IMR-90 (cell line): ENCODE data around the gene SLC9A5. TPM values are rescaled to one million over a fixed set of nuclear protein-coding genes. Genes with fewer than 3 reads are reported as not detected.

Experiments used
- ATAC-seq: fragments of 200-7000 bp; cut with Tn5 transposase; 2 replicates; pipeline ENCODE4 v1.9.1; 2020; ENCODE audit warnings: low read depth, mild to moderate bottlenecking, moderate library complexity
- BruUV-seq: library from RNA; stranded (reverse); fragments of 400-500 nt; replicated peaks from 2 replicates; lab custom pipeline; 2021; lab: Mats Ljungman, UMichigan
- CTCF ChIA-PET: fragments of 300-600 bp; formaldehyde crosslinking; extraction: SDS; loops from one replicate; lab custom pipeline; 2021; ENCODE audit warnings: antibody characterized with exemption; lab: Yijun Ruan, JAX
- POLR2A ChIA-PET: fragments of 300-600 bp; sonication (Branson Sonifier 250); formaldehyde crosslinking; loops from one replicate; lab custom pipeline; 2022; ENCODE audit warnings: antibody characterized with exemption; ENCODE audit not compliant: unreplicated experiment; lab: Charles Lee
- DNase-seq: peaks from one replicate; pipeline ENCODE4 v3.0.0; 2013
- H2AFZ ChIP-seq: replicated peaks from 2 replicates; pipeline ENCODE3; 2013; ENCODE audit warnings: low read length, mild to moderate bottlenecking; ENCODE audit not compliant: poor library complexity
- H2AK5ac ChIP-seq: 2 replicates; pipeline ENCODE4 v1.6.1; 2013; ENCODE audit warnings: low read depth, low read length, inconsistent platforms
- H2AK9ac ChIP-seq: replicated peaks from 2 replicates; pipeline ENCODE3; 2013; ENCODE audit warnings: mild to moderate bottlenecking, low read depth, low read length, moderate library complexity; ENCODE audit not compliant: poor library complexity
- H2BK120ac ChIP-seq: 2 replicates; pipeline ENCODE4 v1.6.1; 2013; ENCODE audit warnings: low read depth, low read length, inconsistent platforms
- H2BK15ac ChIP-seq: 3 replicates; pipeline ENCODE4 v1.6.1; 2013; ENCODE audit warnings: low read depth, low read length, inconsistent platforms
- H2BK20ac ChIP-seq: 2 replicates; pipeline ENCODE4 v1.6.1; 2013; ENCODE audit warnings: low read depth, mild to moderate bottlenecking, inconsistent platforms, low read length, moderate library complexity
- H2BK5ac ChIP-seq: 2 replicates; pipeline ENCODE4 v1.6.1; 2013; ENCODE audit warnings: mild to moderate bottlenecking, low read depth, low read length, inconsistent platforms; ENCODE audit not compliant: poor library complexity, severe bottlenecking
- H3K14ac ChIP-seq: replicated peaks from 2 replicates; pipeline ENCODE4 v1.6.1; 2013; ENCODE audit warnings: low read depth, low read length, inconsistent platforms
- H3K18ac ChIP-seq: 2 replicates; pipeline ENCODE4 v1.6.1; 2013; ENCODE audit warnings: low read depth, low read length, control low read depth
- H3K23ac ChIP-seq: 2 replicates; pipeline ENCODE4 v1.6.1; 2013; ENCODE audit warnings: low read depth, low read length, inconsistent platforms
- H3K27ac ChIP-seq: 2 replicates; pipeline ENCODE4 v1.5.1; 2013; ENCODE audit warnings: mild to moderate bottlenecking, control low read depth, low read length; ENCODE audit not compliant: insufficient read depth
- H3K27me3 ChIP-seq: 2 replicates; pipeline ENCODE4 v1.6.1; 2013; ENCODE audit warnings: low read length; ENCODE audit not compliant: control insufficient read depth, insufficient read depth
- H3K36me3 ChIP-seq: 2 replicates; pipeline ENCODE4 v1.6.1; 2013; ENCODE audit warnings: low read length, mixed read lengths; ENCODE audit not compliant: control insufficient read depth, insufficient read depth
- H3K4ac ChIP-seq: 2 replicates; pipeline ENCODE4 v1.6.1; 2013; ENCODE audit warnings: low read depth, low read length, inconsistent platforms
- H3K4me1 ChIP-seq: 2 replicates; pipeline ENCODE4 v1.6.1; 2013; ENCODE audit warnings: low read length, mixed read lengths; ENCODE audit not compliant: control insufficient read depth, insufficient read depth
- H3K4me2 ChIP-seq: 2 replicates; pipeline ENCODE4 v1.6.1; 2013; ENCODE audit warnings: low read depth, mild to moderate bottlenecking, control low read depth, low read length, moderate library complexity
- H3K4me3 ChIP-seq: 2 replicates; pipeline ENCODE4 v1.5.1; 2013; ENCODE audit warnings: low read depth, mild to moderate bottlenecking, control low read depth, low read length, moderate library complexity; ENCODE audit not compliant: insufficient read depth
- H3K56ac ChIP-seq: 2 replicates; pipeline ENCODE4 v1.6.1; 2013; ENCODE audit warnings: low read length, inconsistent platforms; ENCODE audit not compliant: insufficient read depth; ENCODE audit errors: extremely low read depth
- H3K79me1 ChIP-seq, 2 experiments: 2 replicates each; pipeline ENCODE4 v1.6.1; 2013; ENCODE audit warnings: low read length in 2 of 2, inconsistent platforms in 1 of 2, low read depth in 1 of 2
- H3K9ac ChIP-seq: 2 replicates; pipeline ENCODE4 v1.6.1; 2013; ENCODE audit warnings: low read depth, low read length, control low read depth
- H3K9me1 ChIP-seq: 2 replicates; pipeline ENCODE4 v1.6.1; 2013; ENCODE audit warnings: low read length, inconsistent platforms; ENCODE audit not compliant: insufficient read depth
- H3K9me3 ChIP-seq: 2 replicates; pipeline ENCODE4 v1.6.1; 2013; ENCODE audit warnings: low read length; ENCODE audit not compliant: control insufficient read depth, insufficient read depth
- H4K20me1 ChIP-seq: 2 replicates; pipeline ENCODE4 v1.6.1; 2013; ENCODE audit warnings: low read length, inconsistent platforms; ENCODE audit not compliant: insufficient read depth
- H4K5ac ChIP-seq: 2 replicates; pipeline ENCODE4 v1.6.1; 2013; ENCODE audit warnings: mild to moderate bottlenecking, low read depth, low read length, control low read depth
- H4K8ac ChIP-seq, 2 experiments: 2 replicates each; pipeline ENCODE4 v1.6.1; 2013; ENCODE audit warnings: low read depth in 2 of 2, low read length in 2 of 2, control low read depth in 1 of 2, inconsistent platforms in 1 of 2
- H4K91ac ChIP-seq: 2 replicates; pipeline ENCODE4 v1.6.1; 2013; ENCODE audit warnings: low read depth, low read length, inconsistent platforms; ENCODE audit not compliant: insufficient read depth
- BHLHE40 ChIP-seq: fragments of 150-350 bp; IDR thresholded peaks from 2 replicates; pipeline ENCODE4 v1.6.1; 2016; ENCODE audit warnings: mild to moderate bottlenecking, low read depth, low read length
- CEBPB ChIP-seq: IDR thresholded peaks from 2 replicates; pipeline ENCODE4 v1.6.1; 2012; ENCODE audit warnings: low read depth, low read length, improper control_type of control experiment
- CHD1 ChIP-seq: IDR thresholded peaks from 2 replicates; pipeline ENCODE4 v1.6.1; 2012; ENCODE audit warnings: low read depth, low read length, improper control_type of control experiment
- FOS ChIP-seq: fragments of 150-350 bp; IDR thresholded peaks from 2 replicates; pipeline ENCODE4 v1.6.1; 2016; ENCODE audit warnings: low read depth, low read length
- MAFK ChIP-seq: IDR thresholded peaks from 2 replicates; pipeline ENCODE4 v1.6.1; 2012; ENCODE audit warnings: low read depth, low read length, improper control_type of control experiment
- MAZ ChIP-seq: IDR thresholded peaks from 2 replicates; pipeline ENCODE4 v1.6.1; 2012; ENCODE audit warnings: low read depth, mild to moderate bottlenecking, low read length, improper control_type of control experiment, moderate library complexity, borderline replicate concordance
- MXI1 ChIP-seq: IDR thresholded peaks from 2 replicates; pipeline ENCODE4 v1.6.1; 2012; ENCODE audit warnings: low read depth, mild to moderate bottlenecking, low read length, moderate library complexity, borderline replicate concordance
- NFE2L2 ChIP-seq: fragments of 150-350 bp; IDR thresholded peaks from 2 replicates; pipeline ENCODE4 v1.6.1; 2016; ENCODE audit warnings: low read depth, mild to moderate bottlenecking, low read length
- POLR2A ChIP-seq: IDR thresholded peaks from 2 replicates; pipeline ENCODE4 v1.6.1; 2012; ENCODE audit warnings: mild to moderate bottlenecking, low read depth, low read length
- RAD21 ChIP-seq: IDR thresholded peaks from 2 replicates; pipeline ENCODE4 v1.6.1; 2012; ENCODE audit warnings: low read length, improper control_type of control experiment
- RCOR1 ChIP-seq: IDR thresholded peaks from 2 replicates; pipeline ENCODE4 v1.6.1; 2012; ENCODE audit warnings: mild to moderate bottlenecking, low read length, improper control_type of control experiment; ENCODE audit not compliant: insufficient replicate concordance
- RFX5 ChIP-seq: IDR thresholded peaks from 2 replicates; pipeline ENCODE4 v1.8.0; 2012; ENCODE audit warnings: low read depth, mild to moderate bottlenecking, low read length, moderate library complexity
- SMC3 ChIP-seq: fragments of 150-350 bp; IDR thresholded peaks from 2 replicates; pipeline ENCODE4 v1.6.1; 2016; ENCODE audit warnings: low read depth, mild to moderate bottlenecking, antibody characterized with exemption, low read length, moderate library complexity
- WGBS, 2 experiments: methylation state at CpG; one replicate each; pipeline versions ENCODE4 v1.1.5 to v1.1.7; 2013; ENCODE audit warnings: missing lambda C conversion rate in 2 of 2; ENCODE audit not compliant: insufficient read length in 1 of 2; ENCODE audit errors: extremely low coverage in 2 of 2; 5-methylcytosine and 5-hydroxymethylcytosine counted together
- dilution Hi-C: fragments of 300-500 bp; cut with HindIII; formaldehyde crosslinking; loops from one replicate; pipeline ENCODE4 v1.14.3; 2018; ENCODE audit warnings: low sequenced_read_pairs; ENCODE audit not compliant: unreplicated experiment
- in situ Hi-C: fragments of 300-500 bp; cut with MboI; formaldehyde crosslinking; loops from 3 replicates; pipeline ENCODE4 v1.14.3; 2019; ENCODE audit warnings: low sequenced_read_pairs, inconsistent platforms, mixed read lengths
- intact Hi-C: fragments of 100-400 bp; cut with micrococcal nuclease; formaldehyde crosslinking; loops from 2 replicates; pipeline ENCODE4 v1.10.0; 2022
- polyA plus RNA-seq, 3 experiments: library from polyadenylated mRNA; depleted of rRNA; stranded (reverse); fragments of >200 nt; gene quantifications; 2 replicates each; pipeline ENCODE4 v1.2.3, GENCODE V29; 2012; ENCODE audit warnings: low replicate concordance in 1 of 3
- total RNA-seq: library from RNA; depleted of rRNA; stranded (reverse); fragments of >200 nt; gene quantifications from 2 replicates; pipeline ENCODE4 v1.2.3, GENCODE V29; 2012
- TF ChIP-seq, protein P1 (sequence below): fragments of 150-350 bp; IDR thresholded peaks from 2 replicates; pipeline ENCODE4 v1.6.1; 2016; ENCODE audit warnings: low read depth, mild to moderate bottlenecking, low read length, moderate library complexity, borderline replicate concordance
- TF ChIP-seq, protein P2 (sequence below): fragments of 150-350 bp; IDR thresholded peaks from 2 replicates; pipeline ENCODE4 v1.6.1; 2017; ENCODE audit warnings: mild to moderate bottlenecking, antibody characterized with exemption, low read length, low read depth

SLC9A5 gene
- total and polyA plus RNA-seq, 2 of the 4 experiments (the other 2 are of a cell fraction): 1.8 to 5.7 TPM

DNA sequence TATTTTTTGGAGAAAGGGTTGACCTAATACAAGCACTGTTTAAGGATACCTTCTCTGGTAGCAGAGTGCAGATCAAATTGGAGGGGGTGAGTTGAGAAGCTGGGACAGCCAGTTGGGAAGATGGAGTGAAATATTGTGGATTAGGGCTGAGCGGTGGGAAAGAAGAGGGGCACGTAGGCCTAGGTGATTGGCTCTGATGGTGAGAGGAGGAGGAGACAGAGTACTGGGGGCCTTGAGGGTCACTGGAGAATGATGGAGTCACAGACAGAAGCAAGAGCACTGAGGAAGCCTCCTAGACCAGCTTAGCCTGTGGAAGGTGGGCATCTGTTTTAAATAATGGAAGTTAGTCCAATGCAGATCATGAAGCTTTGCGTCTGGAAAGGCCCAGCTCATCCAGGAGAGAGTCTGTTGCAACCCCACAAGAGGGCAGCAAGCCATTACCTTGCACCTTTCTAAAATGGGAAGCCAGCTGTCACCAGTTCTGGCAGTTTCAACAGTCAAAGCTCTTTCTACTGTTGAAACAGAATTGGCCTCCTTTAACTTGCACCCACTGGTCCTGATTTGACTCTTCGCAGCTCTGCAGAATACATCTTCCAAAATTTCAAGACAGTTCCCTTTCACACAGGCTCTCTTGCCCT is 11.8 kb downstream of the SLC9A5 start:
- ATAC-seq (peak; percentile 80), DNase-seq (peak; percentile 72)
- Histone ChIP-seq H2AK5ac (no peak overlapping the region), H3K27me3 (no peaks in the 10 kb centered on the region), H3K9ac (no peak overlapping the region), H3K9me1 (no peaks in the 10 kb centered on the region), H4K91ac (no peak overlapping the region), H2BK20ac (no peak overlapping the region), H3K4me2 (no peak overlapping the region), H3K4ac (peak overlapping the region; percentile 8; the same call in 1 of the 2 replicates), H3K18ac (no peak overlapping the region), H4K5ac (no peak overlapping the region), H4K8ac (no peak overlapping the region), H2AK9ac (peak overlapping the region; percentile 4), H3K9me3 (no peaks in the 10 kb centered on the region), H2AFZ (no peak overlapping the region), H3K4me3 (no peak overlapping the region), H2BK15ac (no peak overlapping the region), H3K23ac (no peak overlapping the region), H3K36me3 (peaks cover 10% of the 10 kb centered on the region; the same call in 1 of the 2 replicates), H3K4me1 (peaks cover 2% of the 10 kb centered on the region; the same call in 1 of the 2 replicates), H3K27ac (no peak overlapping the region), H2BK5ac (no peak overlapping the region), H3K79me1 (no peaks in the 10 kb centered on the region), H2BK120ac (no peak overlapping the region), H4K20me1 (no peaks in the 10 kb centered on the region), H3K14ac (no peak overlapping the region), H3K56ac (no peak overlapping the region)
- ChIA-PET POLR2A (interaction anchor here (0.6 to 0.7 kb wide), 3 partner anchors 11 to 167 kb away, joined by 3 read pairs; no protein-coding TSS in a partner anchor), CTCF (interaction anchor here (0.6 to 1.8 kb wide), 16 partner anchors 9 to 299 kb away, joined by 3 to 15 read pairs (median 4); partner anchors contain the start of genes FHOD1 and TPPP3)
- BruUV-seq: TSS peak; percentile 26
- intact Hi-C loops: loop anchor here (1.0 to 5.0 kb wide), 4 partner anchors 78 to 206 kb away; no protein-coding TSS in a partner anchor
- 80% methylated on average over 2 of the region's 4 CpGs; no CpG with 5 or more reads in 1 of the 2 experiments for WGBS, 2 experiments
- dilution Hi-C loops: no loop called here
- in situ Hi-C loops: no loop called here
- TF ChIP-seq MXI1: no peak
- no peak for TF ChIP-seq CHD1
- no peak for TF ChIP-seq FOS
- no peak for TF ChIP-seq BHLHE40
- 0 out of 2 replicates have a peak, but pooled peaks have one; percentile 25 for TF ChIP-seq CEBPB
- no peak for TF ChIP-seq MAZ
- TF ChIP-seq, protein P1, sequence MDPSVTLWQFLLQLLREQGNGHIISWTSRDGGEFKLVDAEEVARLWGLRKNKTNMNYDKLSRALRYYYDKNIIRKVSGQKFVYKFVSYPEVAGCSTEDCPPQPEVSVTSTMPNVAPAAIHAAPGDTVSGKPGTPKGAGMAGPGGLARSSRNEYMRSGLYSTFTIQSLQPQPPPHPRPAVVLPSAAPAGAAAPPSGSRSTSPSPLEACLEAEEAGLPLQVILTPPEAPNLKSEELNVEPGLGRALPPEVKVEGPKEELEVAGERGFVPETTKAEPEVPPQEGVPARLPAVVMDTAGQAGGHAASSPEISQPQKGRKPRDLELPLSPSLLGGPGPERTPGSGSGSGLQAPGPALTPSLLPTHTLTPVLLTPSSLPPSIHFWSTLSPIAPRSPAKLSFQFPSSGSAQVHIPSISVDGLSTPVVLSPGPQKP: no peak
- no peak for TF ChIP-seq MAFK
- TF ChIP-seq RFX5: no peak
- no peak for TF ChIP-seq NFE2L2
- TF ChIP-seq SMC3: peak; percentile 91
- no peak for TF ChIP-seq RCOR1
- peak; percentile 91 for TF ChIP-seq RAD21
- TF ChIP-seq POLR2A: no peak
- TF ChIP-seq, protein P2, sequence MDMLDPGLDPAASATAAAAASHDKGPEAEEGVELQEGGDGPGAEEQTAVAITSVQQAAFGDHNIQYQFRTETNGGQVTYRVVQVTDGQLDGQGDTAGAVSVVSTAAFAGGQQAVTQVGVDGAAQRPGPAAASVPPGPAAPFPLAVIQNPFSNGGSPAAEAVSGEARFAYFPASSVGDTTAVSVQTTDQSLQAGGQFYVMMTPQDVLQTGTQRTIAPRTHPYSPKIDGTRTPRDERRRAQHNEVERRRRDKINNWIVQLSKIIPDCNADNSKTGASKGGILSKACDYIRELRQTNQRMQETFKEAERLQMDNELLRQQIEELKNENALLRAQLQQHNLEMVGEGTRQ: no peak
